ENCODE results near the gene SEPTIN11.
A peak's percentile ranks its signal among the peaks of the same experiment; 100 is the strongest.
"Not testable (repeated sequence)": the region's sequence is repeated elsewhere in the genome, so short reads cannot be mapped to it uniquely, and the experiment has no call there.

Gene SEPTIN11

DNA sequence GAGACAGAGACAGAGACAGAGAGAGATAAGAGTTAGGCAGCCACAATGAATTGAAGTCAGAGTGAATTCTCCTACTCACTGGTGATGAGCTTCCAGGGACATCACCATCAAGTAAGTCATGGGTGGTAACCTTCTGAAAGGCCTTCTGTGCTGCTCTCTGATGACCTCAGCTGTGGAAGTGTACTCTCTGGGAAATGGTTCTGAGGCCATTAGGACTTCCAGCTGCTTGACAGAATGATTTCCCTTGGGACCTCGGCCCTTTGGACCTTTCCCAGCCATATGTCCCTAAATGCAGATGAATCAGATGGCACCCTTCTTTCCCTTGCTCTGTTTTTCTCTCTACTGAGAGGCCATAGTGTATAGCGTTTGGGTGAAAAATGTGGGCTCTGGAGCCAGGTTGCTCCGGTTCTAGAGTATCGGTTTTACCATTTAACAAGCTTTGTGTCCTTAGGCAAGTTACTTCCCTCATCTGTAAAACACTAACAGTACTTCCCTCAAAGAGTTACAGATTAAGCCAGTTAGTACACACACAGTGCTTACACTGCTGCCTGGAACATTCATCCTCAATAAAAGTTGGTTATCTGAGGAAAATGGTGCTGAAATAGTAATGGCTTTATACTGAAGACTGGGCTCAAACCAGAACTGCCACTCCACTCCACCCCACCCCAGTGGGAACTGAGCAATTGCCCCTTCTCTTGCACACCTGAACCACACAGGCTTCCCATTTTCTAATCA is 7.6 kb downstream of the SEPTIN11 start:
- TF ChIP-seq, protein P1, sequence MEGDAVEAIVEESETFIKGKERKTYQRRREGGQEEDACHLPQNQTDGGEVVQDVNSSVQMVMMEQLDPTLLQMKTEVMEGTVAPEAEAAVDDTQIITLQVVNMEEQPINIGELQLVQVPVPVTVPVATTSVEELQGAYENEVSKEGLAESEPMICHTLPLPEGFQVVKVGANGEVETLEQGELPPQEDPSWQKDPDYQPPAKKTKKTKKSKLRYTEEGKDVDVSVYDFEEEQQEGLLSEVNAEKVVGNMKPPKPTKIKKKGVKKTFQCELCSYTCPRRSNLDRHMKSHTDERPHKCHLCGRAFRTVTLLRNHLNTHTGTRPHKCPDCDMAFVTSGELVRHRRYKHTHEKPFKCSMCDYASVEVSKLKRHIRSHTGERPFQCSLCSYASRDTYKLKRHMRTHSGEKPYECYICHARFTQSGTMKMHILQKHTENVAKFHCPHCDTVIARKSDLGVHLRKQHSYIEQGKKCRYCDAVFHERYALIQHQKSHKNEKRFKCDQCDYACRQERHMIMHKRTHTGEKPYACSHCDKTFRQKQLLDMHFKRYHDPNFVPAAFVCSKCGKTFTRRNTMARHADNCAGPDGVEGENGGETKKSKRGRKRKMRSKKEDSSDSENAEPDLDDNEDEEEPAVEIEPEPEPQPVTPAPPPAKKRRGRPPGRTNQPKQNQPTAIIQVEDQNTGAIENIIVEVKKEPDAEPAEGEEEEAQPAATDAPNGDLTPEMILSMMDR (conservative IDR thresholded peaks at IDR 0.05; ENCODE audit: control insufficient read depth, insufficient read depth, low read depth, low read length) = no peak
- no peak overlapping the region for H3K4me3 ChIP-seq (ENCODE audit: control insufficient read depth, low read depth, low read length)
- peak; percentile 71 for DNase-seq (ENCODE audit: low read depth)

DNA sequence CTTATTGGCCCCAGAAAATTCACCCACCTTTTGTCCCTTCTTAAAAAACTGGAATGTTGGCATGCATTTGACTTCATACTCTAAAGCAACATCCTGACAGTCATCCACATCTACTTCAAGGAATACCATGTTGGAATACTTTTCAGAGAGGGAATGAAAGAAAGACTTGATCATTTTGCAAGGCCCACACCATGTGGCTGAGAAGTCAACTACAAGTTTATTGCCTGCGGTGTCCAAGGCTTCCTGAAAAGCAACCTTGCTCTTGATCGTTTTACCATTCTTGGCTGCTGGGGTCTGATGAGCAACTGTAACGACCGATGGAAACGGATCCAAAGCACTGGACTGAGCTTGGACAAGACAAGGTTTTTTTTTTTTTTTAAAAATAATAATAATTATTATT is 9.3 kb downstream of the SEPTIN11 start:
- H3K4me3 ChIP-seq (ENCODE audit: control insufficient read depth, low read depth, low read length) = no peak overlapping the region
- DNase-seq (ENCODE audit: low read depth) = no peak
- TF ChIP-seq, protein P1 (conservative IDR thresholded peaks at IDR 0.05; ENCODE audit: control insufficient read depth, insufficient read depth, low read depth, low read length) = no peak

DNA sequence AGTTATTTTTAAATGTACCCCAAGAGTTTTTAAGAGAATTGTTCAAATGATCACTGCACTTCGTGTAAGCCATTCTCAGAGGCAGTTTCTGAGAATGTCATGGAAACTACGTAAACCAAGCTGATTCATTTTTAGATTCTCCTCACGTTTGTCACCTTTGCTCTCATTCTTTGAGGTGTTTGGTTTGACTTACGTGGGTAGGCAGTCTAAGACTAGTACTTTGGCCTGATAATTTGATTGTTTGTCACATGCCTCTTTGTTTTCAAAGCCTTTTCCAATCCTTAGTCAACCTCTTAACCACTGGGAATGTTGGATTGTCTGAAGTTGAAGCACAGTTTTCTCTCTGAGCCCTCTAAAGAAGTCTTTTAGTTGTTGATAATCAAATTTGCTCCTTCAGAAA is 10.5 kb downstream of the SEPTIN11 start:
- no peak overlapping the region for H3K4me3 ChIP-seq (ENCODE audit: control insufficient read depth, low read depth, low read length)
- TF ChIP-seq, protein P1 (conservative IDR thresholded peaks at IDR 0.05; ENCODE audit: control insufficient read depth, insufficient read depth, low read depth, low read length) = no peak
- peak; percentile 41 for DNase-seq (ENCODE audit: low read depth)

DNA sequence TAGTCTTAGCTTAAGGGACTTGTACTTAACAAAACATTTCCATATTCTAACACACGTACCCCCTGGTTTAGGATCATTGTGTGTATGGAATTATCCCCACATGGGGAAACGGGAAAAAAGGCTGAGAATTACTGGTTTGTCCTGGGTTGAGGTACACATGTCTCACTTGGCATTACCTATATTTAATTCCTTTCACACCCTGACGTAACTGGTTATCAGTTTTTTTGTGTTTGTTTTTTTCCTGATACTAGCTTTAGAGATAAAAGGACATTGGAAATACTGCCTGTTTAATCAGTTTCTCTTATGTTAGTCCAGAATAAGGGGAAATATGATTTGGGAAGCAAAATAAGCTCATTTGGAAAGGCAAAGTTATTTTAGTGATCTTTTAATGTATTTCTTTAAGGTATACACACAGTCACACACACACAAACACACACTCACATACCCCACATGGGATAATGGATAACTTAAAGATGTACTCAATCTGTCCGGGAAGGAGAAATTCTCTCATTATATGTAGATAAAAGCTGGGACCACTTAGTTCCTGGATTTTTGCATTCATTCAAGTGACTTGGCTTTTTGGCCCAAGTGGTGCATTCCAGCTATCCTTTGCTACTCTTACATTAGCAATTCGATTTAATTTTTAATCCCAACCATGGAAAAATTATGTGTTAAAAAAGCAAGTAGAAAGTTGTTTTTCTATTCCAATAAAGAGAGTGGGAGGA is 13.0 kb downstream of the SEPTIN11 start:
- DNase-seq (ENCODE audit: low read depth) = no peak
- H3K4me3 ChIP-seq (ENCODE audit: control insufficient read depth, low read depth, low read length) = no peak overlapping the region
- TF ChIP-seq, protein P1 (conservative IDR thresholded peaks at IDR 0.05; ENCODE audit: control insufficient read depth, insufficient read depth, low read depth, low read length) = no peak

DNA sequence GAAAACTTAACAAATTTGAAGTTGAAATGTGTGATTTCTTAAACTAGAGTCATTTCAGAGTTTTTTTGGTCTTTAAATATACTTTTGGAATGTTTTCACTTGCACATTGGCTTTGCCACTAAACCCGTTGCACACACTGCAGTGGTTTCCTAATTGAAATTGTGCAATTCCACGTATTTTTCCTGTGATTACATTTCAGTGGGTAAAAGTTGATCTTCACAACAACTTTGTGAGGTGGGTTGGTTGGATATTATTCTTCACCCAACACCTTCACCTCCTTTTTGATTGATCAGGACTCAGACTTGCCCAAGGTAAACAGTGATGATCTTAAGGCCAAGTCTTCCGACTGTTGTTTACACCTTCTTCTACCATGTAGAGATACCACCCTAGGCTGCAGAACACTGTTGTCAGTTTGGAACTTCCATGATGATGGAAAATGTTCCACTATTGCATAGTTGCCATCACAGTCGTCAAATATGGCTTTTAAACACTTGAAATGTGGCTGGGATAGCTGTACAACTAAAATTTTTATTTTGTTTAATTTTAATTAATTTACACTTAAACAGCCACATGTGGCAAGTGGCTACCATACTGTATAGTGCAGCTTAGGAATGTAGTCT is 13.7 kb downstream of the SEPTIN11 start:
- H3K4me3 ChIP-seq (ENCODE audit: control insufficient read depth, low read depth, low read length) = no peak overlapping the region
- TF ChIP-seq, protein P1 (conservative IDR thresholded peaks at IDR 0.05; ENCODE audit: control insufficient read depth, insufficient read depth, low read depth, low read length) = no peak
- DNase-seq (ENCODE audit: low read depth) = peak; percentile 53

DNA sequence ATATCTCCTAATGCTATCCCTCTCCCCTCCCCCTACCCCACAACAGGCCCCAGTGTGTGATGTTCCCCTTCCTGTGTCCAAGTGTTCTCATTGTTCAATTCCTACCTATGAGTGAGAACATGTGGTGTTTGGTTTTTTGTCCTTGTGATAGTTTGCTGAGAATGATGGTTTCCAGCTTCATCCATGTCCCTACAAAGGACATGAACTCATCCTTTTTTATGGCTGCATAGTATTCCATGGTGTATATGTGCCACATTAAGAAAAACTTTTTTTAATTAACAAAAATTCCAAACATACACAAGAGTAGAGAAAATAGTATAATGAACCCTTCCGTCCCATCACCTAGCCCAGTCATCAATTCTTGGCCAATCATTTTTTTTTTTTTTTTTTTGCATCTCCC is 14.4 kb downstream of the SEPTIN11 start:
- DNase-seq (ENCODE audit: low read depth); H3K4me3 ChIP-seq (ENCODE audit: control insufficient read depth, low read depth, low read length): not testable (repeated sequence)

DNA sequence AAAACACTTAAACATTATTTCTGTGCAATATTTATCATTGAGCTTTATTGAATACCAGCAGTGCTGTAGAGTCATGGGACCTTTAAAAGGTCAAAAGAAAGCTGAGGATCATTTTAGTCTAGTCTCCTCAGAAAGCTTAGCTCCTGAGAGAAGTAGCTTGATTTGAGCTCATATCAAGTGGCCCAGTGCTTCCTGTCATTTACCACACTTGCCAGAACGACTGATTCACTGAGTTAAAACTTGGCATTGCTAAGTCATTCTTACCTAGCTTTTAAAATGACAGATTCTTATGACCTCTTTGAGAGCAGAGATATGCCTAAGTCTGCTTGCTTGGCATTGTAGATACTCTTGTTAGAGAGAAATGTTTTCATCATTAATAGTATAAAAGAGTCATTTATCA is 15.2 kb downstream of the SEPTIN11 start:
- TF ChIP-seq, protein P1 (conservative IDR thresholded peaks at IDR 0.05; ENCODE audit: control insufficient read depth, insufficient read depth, low read depth, low read length) = no peak
- no peak overlapping the region for H3K4me3 ChIP-seq (ENCODE audit: control insufficient read depth, low read depth, low read length)
- DNase-seq (ENCODE audit: low read depth) = no peak

All from fibroblast of mammary gland (primary cell).